GM19468 (cell line): Measurements from ENCODE around the gene STARD13.

Experiments
- ATAC-seq: cut with Tn5 transposase; IDR thresholded peaks from one replicate; pipeline ENCODE4 v1.9.1; 2021; ENCODE audit warnings: mild to moderate bottlenecking, moderate library complexity, moderate number of reproducible peaks; ENCODE audit not compliant: unreplicated experiment; ENCODE audit errors: extremely low read depth

Gene STARD13

DNA sequence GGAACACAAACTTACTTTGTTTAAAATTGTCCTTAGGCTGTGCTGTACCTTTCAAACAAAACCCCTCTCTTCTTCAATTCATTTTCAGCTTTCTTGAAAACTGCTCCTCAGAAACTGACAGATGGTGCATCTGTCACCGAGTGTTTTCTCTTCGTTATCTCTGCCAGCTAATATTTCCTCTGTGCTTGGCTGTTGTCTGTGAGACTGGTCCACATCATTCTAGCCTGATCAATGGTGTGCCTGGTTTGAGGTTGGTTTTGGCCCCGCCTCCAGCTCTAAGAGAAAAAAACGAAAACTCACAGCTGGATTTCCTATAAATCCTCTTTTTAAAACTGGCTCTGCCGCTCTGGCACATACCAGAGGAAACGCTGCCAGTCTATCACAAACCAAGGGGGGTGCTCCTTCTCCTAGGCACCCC lies 79.7 kb downstream of the STARD13 start:
- peak; percentile 22 for ATAC-seq

DNA sequence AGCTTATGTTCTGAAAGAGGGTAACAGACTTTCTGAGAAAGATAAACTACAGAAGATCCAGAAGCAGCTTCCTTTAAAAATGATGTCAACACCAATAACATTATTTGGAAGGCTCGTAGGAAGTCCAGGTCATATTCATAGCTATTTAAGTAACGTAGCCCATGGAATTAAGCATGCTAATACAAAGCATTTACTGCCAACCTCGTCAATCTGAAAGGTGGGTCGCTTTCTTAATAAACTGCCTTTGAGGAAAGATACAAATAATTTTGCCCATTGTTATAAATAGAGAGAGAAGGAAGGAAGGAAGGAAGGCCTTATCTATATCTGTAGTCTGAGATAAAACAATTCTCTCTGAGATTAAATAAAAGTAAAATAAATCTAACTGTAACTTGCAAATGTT lies 80.3 kb downstream of the STARD13 start:
- no peak for ATAC-seq

DNA sequence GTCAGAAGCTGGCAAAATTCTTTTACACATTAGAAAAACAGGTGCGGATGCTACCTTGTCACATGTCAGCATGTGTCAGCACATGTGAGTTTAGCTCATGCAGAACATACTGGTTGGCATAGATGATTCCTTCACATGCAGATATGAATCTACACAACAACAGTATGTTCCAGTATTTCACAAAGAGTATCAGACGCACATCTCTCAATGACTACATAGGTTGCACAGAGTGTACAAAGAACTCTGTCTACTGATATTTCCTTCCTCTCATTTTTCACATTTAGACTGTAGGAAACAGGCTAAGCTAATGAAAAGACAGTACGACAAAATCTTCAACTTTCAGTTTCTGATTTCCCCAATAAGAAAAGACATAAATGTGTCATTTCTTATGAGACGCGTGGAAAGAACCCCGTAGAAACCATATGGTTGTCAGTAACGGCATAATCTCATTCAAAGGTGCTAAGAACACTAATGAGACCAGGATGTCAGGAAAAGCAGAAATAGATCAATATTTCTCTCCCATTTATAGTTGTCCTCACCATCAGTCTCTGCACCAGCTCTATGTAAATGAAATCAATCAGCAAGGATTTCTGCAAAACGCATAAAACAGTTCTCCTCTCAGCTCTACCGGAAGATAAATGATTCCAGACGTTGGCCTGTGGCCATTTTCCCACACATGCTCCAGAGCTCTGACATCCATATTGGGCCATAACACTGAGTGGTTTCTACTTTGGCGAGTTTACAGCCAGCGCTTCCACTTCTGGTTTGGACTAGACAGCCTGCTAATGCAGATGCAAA lies 81.2 kb downstream of the STARD13 start:
- ATAC-seq = peak; percentile 19

DNA sequence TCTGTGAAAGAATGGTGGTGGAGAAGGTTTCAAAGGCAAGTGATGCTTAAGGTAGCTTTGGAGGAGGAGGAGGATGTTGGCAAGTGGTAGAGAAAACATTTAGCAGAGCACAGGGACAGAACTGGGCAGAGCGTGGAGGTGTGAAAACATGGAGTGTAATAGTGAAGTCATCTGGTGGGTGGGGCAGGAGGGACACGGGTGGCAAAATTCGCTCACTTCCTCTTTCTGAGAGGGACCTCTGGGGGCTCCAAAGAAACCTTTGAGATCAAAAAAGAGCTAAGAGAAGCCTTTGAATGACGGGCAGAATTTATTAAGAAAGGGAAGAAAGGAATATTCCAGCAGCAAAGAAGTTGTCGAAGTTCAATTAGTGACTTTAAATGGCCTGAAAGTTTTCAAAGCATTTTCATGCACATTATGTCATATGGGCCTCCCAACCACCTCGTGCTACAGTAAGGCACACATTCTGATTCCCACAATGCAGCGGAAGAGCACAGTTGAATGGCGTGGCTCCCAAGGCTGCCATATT lies 82.8 kb downstream of the STARD13 start:
- ATAC-seq = no peak

DNA sequence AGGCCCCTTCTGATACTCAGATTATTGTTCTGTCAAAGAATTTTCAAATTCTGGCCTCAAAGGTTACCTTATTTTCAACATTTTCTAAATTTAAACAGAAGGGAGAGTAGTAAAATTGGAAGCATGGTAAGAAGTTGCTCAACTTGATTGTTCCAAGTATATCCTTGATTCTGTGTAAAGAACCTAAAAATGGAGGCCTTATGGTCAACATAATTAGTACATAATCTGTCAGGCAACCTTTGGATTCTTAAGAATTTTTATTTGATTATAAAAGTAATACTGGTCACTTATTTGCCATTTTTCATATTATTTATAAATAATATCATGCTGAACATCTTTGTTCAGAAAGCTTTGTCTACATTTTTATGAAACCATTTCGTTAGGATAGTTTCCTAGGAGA lies 83.9 kb downstream of the STARD13 start:
- no peak for ATAC-seq

DNA sequence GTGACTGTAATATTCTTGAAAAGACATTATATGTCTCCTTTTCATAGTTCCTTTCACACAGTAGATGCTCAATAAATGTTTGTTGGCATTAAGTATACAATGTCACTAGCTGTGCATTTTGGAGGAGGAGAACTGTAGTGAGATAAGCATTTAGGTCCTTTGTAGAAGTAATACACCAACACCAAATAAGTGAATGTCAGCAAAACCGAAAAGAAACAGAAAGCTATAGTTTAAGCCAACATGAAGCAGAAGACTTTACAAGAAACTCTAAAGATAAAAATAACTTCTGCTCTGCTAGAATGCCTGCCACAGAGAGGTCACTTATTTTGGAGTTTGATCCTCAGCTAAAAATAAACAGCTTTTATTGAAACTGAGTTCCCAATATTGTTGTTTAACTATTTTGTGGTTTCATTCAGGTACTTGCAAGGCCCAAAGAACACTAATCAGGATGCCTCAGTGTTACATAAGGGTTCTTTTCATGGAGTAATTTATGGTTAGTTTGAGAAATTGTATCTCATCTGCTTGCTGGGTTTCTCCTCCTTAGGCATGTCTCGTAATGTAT lies 86.2 kb downstream of the STARD13 start:
- no peak for ATAC-seq

DNA sequence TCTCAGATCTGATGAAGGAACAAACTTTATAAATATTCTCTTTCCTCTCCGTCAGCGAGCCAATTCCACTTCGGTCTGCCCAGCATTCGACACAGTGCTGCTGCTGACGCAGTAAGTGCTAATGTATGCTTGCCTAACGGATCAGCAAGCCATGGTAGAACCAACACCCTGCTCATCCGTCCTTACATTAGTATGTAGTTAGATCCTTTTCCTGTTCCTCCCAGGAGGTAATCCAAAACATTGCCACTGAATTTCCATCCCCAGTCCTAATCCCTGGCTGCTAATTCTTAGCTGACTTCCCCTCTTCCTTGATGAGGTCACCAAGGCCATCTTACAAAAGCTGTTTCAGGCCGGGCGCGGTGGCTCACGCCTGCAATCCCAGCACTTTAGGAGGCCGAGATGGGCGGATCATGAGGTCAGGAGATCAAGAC lies 88.0 kb downstream of the STARD13 start:
- ATAC-seq = no peak

DNA sequence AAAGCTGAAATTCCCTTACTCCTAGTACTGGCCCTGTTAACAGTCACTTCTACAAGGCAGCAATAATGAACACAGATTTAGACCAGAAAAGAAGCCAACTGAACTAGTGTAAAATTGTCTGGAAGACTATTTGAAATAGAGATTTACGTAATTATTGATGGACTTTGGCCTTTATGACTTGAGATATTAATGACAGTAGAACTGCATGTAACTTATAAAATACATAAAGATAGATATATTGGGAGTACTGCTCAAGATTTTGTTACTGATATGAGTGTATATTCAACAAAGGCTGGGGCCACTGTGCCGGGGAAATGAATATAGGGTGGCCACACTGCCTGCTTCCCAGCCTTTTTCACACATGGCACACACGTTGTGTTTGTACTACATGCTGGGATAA lies 88.8 kb downstream of the STARD13 start:
- no peak for ATAC-seq

DNA sequence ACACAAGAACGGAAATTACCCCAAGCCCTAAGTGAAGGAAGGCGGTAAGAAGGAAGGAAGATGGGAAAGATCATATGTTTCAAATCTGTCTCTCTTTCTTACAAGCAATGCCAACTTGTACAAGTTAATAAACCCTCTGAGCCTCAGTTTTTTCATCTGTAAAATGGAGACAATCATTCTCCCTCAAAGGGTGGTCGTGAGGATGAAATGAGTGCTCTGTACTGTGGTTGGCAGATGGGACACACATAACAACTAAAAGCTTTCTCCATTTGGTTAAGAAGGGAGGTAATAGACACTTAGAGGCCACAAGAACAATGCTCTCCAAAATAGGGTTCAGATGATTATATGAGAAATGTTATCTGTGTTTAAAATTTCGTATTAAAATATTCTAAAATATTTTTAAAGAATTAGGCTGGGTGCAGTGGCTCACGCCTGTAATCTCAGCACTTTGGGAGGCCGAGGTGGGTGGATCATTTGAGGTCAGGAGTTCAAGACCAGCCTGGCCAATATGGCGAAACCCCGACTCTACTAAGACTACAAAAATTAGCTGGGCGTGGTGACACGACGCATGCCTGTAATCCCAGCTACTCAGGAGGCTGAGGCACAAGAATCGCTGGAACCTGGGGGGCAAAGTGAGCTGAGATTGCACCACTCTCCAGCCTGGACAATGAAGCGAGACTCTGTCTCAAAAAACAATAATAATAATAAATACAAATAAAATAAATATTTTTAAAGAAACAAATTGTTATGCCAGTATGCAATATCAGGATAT lies 89.7 kb downstream of the STARD13 start:
- ATAC-seq = no peak

DNA sequence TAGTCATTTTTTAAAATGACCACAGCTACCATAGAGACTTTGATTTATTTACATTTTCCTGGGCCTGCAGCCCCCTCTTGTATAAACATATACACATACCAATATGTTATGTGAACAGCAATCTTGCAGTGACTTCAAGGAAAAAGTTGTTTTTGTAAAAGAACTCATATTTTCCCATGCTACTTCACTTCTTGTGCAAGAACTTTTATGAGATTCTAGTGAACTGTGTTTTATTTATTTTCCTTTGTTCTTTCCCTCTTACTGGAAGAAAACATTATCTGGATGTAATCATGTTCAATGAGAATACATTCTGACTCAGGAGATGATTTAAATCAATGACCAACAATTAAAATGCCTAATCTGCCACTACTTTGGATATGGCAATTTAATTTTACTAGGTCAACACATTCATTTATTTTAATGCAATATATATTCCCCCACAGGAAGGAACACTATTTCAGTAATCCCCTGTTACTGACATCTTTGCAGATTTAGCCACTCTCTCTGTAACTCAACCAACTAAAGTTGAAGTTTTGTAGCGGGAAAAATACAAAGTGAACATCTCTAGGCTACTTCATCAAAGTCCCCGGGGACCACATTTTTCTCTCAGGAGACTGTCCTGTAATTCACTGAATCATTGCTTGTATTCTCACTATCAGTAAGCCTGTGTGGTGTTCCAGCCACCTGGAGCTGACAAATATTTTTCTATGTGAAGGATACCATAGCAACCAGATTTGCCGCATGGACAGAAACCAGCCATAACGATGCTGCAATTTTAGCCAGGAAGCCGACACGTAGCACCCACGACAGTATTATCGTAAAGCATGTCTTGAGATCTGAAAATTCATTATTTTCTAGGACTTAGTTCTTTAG lies 90.5 kb downstream of the STARD13 start:
- peak; percentile 68 for ATAC-seq

DNA sequence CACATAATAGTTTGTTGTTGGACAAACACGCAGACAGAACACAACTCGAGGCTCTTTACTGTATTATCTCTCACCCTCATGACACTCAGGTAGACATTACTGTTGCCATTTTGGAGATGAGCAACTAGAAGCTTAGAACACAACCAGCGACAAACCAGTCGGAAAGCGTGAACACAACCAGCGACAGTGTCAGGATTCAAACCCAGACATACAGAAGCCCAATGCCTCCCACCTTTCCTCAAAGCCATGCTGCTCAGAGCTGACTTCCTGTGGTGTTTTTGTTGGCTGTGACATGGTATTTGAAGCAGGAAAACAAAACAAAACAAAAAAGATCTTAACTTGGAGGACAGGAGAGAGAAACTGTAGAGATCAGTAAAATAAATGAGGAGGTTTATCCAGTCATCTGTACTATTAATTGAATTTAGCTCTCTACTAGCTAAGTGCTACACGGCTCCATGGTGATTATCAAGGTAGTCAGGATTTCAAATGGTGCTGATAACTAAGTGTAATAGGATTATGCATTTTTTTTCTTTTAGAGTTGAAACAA lies 92.1 kb downstream of the STARD13 start:
- no peak for ATAC-seq

DNA sequence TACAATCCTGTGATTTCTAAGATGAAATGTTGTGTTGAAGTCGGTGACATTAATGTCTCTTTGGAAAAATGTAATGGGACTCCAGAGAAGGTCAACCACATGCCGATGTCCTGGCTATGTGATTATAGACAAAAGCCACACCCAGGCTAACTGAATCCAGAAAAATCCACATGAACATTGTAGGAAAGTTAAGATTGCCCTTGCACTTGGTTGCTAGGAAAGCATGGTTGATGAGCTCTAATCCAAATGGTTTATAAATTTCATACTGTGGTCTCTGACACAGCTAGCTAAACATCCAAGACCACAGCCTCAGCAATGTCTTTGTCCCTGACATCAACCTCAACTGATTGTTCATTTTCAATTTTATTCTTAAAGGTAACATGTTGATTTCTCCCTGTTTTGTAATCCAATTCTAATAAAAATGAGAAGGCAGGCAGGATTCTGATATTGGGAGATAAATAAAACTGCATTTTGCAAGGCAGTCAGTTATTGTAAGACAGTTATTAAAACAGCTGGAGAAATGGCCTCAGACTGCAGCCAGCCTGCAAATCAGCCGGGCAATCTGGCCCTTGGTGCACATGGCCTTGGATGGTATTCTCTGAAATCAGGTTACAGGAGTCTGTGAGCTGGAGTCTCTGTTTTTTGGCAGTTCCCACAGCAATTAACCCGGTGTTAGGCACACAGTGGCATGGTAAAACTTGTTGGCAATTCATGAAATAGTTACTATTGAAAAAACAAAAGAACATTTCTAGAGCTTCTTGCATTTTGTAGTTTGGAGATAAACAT lies 93.9 kb downstream of the STARD13 start:
- no peak for ATAC-seq

DNA sequence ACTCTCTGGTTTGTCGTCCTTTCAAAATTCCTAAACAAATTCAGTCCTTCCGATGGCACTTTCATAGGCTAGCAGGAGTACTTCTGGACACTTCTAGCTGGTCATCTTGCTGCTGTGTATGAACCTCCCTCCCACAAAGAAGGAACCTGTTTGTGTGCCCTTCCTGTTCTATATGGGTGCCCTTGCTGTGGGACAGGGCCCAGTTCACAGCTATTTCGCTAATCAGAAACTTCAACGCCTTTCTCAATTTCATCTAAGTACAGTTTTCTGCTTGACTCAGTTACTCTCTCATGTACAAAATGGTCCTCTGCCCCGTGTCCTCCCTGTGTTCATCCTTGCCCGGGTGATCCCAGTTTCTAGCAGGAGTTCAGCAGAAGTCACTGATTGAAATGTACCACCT lies 96.1 kb downstream of the STARD13 start:
- no peak for ATAC-seq

DNA sequence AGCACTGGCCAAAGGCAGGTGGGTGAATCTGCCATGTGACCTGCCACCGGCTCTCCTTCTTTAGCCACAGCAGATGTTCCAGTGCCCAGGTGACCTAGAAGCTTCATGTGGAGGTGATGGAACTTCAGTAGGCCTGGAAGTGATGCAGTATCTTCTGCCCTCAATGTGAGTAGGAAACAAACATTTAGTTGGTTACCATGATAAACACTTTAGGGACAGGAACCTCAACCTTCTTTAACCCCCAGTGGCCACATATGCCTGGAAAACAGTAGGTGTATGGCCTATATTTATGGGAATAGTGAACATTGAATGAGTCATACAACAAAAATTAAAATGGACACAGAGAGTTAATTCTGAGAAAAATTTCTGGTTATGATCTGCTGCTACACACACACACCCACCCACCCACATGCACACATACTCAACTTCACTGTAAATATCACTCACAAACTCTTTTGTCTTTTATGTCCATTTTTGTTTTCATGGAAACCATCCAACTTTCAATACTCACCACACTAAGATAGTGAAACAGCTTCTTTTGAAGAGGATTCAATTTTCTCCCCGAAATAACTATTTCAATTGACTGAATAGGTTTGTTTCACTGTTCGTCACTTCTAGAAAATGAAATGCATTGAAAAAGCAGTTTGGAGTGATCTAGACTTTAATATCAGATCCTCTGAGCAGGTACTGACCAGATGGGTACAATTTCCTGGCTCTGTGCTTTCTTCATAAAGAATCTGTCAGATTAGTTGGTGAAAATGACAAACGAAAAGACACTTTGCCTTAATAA lies 97.3 kb downstream of the STARD13 start:
- ATAC-seq = no peak

DNA sequence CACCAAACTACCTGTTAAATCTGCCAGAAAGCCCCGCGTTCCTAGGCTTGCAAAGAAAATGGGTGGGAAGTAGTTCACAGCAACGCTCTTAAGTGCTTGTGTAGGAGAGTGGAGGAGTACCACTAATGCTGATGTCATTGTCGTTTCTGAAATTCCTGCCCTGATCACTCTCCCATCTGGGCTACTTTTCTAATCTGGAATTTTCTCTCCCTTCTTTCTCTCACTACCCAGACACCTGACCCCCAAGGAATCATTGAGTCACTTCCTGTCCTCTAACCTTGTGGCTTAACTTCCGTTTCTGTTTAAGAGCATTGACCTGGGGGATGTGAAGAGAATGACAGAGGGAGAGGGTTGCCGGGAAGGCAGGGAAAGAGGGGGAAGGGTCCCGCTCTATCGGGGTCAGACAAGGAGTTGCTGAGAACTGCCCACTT lies 98.7 kb downstream of the STARD13 start:
- ATAC-seq = no peak

DNA sequence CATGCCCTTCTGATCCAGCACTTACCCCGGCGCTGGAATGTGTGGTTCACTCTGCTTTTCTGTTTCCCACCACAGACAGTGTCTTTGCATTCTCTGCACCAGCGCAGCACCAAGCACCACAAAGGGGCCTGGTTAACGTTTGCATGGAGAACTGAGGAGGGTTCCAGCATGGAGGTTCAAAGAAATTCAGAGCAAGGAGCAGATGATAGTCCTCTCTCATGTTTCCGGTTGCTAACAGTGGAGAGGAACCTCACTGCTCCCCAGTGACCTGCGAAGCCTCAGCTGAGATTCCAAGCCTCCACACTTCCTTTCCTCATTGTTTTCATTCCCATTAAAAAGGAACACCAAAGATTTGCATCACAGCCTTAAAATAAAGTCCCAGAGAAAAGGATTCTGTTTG lies 99.7 kb downstream of the STARD13 start:
- no peak for ATAC-seq

DNA sequence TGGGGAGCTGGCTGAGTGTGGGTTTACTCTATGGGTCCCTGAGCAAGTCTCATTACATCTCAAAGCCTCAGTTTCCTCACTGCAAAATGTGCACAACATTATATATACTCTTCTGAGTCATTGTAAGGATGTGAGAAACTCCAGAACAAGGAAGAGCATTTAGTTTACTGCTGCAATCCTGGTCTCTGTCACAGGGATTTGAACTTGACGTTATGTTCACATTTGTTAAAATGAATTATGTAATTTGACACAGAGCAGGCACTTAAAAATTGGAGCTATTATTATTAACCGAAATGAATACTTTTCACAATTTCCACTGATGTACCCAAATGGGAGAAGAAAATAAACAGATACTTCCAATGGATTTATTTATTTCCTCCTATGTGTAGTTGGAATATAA lies 101.0 kb downstream of the STARD13 start:
- no peak for ATAC-seq

DNA sequence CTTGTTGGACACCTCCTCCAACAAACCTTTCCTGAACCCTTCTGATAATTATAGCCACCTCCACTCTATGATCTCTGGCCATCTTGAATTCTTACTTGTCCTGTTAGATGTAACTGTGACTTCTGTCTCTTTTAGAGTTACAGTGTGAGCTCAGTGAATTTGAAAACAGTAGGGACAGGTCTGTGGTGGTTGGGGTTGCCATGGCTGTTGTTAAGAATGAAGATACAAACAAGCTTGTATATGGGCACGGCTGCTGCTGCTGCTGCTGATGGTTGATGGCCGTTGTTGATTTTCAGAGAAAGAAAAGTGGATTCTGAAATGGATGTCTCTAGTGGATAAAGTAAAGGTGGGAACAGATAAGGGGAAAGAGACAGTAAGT lies 101.5 kb downstream of the STARD13 start:
- no peak for ATAC-seq
